ENCODE measurements around the gene LYVE1.
"Not testable (repeated sequence)": the region's sequence is repeated elsewhere in the genome, so short reads cannot be mapped to it uniquely, and the experiment has no call there.

LYVE1 gene, protein sequence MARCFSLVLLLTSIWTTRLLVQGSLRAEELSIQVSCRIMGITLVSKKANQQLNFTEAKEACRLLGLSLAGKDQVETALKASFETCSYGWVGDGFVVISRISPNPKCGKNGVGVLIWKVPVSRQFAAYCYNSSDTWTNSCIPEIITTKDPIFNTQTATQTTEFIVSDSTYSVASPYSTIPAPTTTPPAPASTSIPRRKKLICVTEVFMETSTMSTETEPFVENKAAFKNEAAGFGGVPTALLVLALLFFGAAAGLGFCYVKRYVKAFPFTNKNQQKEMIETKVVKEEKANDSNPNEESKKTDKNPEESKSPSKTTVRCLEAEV

DNA sequence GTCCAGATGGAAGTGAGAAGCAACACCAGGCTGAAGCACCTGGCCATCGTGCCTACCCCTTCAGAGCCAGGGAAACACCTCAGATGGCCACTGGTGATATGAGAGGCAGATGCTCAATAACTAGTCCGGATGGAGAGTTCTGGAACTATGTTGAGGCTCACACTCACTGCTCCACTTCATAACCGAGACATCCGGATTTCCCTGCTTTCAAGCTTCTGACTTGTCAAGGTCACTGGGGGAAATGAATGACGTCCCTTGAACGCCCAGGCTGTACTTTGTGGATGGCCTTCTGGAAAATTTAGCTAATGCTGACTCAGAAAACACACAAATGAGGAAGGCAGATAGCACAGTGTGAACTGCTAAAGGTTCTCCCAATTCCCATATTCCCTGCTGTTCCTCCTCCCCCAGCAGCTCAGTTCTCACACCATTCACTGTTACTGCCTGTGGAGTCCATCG, at the start of gene LYVE1:
LYVE1 (minus strand) TSS at position 180 of the 456 bp plus-strand sequence; CDS start at position 47, 133 bp downstream.
- DNase-seq = no peak

DNA sequence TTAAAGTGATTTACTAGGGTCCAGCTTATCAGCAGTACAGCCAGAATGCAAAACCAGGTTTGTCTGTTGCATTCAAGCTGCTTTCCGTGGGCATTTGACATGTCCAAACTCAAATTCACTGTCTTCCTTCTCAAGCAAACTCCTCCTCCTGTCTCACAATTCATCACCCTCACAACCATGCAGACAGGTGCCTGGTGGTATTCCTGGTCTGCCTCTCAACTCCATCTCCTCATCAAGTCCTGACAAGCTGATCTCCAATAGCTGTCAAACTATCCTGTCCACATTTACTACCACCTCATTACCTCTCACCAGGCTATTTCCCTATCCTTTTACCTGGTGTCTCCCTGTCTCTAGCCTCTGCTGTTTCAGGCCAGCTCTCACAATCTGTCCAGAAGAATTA, 49.1 kb upstream of the LYVE1 start:
- DNase-seq = no peak

DNA sequence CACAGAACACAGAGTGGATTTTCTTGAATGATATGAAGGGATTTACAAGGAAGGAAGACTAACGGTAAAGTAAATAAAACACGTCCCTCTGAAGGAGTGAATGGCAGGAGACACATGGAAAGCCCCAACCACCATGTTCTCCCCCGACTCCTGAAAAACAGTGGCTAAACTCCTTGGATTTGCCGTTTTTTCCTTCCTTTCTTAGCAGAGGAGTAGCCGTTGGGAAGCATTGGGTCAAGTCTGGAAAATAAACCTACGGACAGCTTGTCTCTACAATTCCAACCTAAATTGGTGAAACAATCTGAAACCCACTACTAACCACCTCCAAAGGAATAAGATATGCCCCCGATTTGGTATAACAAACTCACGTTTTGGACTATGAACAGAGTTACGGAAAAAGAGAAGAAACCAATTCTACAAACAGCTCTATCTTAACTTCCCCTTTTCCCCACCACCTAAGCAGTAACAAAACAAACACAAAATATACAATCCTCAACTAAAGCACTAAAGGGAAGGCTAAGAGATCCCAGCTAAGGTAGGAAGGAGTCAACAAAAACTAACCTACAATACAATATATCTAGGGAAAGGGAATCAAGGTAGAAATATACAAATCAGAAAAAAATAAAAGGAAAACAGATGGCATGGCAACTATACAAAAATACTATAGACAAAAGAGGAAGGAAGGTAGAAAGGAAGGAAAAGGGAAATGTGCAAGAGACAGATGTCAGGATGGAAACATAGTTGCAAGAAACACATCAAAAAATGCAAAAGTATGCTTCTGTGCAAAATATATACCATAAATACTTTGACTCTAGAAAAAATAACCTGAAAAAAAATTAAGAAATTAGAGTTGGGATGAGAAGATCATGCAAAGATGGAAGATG, 43.8 kb upstream of the LYVE1 start:
- DNase-seq = no peak

DNA sequence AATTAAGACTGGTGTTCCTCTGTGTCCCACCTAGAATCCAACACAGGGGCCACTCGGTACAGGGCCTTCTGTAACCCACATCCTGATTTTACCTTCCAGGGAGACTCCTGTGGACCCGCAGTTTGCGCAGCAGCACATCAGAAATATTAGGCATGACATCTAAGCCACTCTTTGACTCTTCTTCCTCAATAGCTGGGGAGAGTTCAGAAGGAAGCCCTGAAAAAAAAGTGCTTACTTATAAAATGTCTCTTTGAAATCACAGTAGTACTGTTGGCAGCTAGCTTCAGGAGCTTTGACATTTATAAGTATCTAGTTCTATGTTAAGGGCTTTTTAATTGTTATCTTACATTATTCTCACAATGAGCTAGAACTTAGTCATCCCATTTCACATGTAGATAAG, 41.2 kb upstream of the LYVE1 start:
- no peak for DNase-seq

DNA sequence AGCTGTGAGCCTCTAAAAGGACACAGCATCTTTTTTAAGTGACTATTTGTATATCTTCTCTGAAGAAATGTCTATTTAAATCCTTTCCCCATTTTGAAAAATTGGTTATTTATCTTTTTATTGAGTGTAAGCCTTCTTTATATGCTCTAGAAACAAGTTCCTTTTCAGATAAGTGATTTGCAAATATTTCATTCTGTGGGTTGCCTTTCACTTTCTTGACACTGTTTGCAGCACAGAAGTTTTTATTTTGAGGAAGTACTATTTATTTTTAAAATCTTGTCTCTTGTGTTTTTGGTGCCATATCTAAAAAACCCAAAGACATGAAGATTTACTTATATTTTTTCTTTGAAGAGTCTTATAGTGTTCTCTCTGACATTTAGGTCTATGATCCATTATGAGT, 40.1 kb upstream of the LYVE1 start:
- DNase-seq = no peak

DNA sequence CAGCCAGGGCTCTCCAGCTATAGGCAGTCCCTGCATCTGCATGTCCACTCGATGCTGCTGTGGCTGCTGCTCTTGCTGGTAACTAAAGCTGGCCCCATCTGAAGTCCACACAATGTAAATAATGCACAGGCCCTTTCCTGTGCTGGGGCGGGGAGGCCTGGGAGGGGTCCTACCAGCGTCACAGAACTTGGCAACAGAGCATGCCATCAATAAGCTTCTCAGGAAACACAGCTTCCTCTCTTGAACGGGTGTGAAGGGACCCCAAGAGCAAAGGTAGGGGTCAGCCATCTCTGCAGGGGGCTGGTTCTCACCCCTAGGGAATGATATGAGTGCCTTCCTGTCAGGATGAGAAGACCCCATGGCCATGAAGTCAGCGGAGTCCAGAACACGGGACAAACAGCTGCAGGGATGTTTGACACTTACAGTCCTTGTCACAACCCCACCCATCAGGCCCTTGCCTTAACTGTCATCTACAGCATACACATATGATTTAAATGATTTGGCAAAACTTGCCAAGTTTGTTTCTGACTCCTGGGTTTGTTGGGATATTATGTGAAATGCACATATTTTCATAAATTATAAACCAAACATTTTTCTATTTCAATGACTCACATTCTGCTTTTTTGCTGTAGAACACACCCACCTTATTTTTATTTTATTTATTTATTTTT, 39.1 kb upstream of the LYVE1 start:
- no peak for DNase-seq

DNA sequence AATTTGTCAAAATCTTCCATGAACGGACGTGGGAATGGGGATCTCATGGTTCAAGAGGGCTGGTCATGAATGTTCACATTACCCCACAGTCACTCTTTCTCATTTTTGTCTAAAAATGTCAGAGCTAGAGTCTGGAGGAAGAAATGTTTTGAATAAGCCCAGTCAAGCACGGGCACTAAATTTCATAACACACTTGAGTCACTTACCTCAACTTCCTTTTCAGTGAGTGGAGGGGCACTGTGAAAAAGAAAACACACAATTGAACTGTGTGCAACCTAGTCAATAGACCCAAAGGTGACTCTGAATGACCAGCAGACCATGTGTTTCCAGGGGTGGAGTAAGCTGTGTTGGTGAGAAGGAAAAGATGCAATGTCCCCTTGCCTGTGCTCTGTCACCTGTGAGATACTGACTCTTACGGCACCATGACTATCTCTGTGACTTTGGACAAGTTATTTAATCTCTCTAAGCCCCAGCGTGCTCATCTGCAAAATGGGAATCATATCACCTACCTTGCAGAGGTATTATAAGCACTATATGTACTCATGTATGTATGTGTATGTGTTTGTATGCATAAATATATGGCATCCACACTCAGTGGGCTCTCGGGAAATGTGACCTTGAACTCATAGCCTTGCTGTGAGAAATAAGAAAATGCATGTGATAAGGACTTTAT, 38.2 kb upstream of the LYVE1 start:
- no peak for DNase-seq

DNA sequence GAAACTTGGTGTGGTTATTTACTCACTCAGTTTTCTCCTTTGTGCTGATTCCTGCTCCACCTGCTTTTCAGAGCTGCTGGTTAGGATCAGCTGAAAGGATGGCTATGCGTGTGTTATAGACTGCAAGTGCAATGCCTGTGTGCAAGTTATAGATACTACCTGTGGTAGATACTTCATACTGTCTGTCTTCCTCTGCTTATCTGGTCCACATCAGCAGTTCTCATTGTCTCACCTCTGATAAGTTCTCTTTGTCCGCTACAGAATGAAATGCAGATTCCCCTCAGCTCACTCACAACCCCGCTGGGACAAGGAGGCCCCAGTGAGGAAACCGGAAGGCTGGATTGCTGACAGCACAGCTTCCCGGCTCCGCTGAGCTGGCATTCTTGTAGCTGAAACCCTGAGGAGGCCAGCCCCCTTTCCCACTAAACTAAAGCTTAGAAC, 37.5 kb upstream of the LYVE1 start:
- no peak for DNase-seq

DNA sequence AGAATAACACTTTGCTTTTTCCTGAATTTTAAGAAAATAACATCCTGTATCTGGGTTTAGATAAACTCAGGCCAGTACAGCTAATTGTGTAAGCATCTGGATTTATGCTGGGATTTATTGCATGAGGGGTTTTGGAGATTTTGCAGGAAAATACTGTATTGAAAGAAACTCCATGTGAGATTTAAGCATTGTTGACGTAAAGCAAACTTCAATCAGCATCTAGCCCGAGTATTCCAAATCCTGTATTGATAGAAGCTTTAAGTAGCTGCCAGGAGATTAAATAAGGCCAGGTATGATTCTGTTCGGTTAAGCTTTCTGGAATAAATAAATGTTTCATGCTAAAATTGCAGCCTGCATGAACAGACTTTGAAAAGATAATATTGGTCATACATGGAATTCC, 36.3 kb upstream of the LYVE1 start:
- no peak for DNase-seq

DNA sequence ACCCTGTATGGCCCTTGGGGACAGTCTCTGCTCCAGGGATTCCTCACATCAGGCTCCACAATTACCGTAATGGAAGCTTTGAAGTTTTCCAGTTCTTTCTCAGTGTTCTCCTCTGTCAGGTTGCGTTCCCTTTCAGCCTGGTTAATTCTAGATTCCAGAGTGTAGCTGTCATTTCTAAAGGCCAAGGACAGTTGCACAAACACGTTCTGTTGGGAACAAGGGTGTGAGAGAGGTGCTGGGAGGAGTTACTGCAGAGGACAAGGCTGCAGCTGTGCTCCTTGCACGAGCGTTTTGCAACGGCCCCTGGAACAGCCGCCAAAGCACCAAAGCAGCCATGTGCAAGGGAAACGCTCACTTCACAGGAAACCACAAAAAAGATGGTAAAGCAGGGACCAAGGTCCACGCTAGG, 35.9 kb upstream of the LYVE1 start:
- no peak for DNase-seq

DNA sequence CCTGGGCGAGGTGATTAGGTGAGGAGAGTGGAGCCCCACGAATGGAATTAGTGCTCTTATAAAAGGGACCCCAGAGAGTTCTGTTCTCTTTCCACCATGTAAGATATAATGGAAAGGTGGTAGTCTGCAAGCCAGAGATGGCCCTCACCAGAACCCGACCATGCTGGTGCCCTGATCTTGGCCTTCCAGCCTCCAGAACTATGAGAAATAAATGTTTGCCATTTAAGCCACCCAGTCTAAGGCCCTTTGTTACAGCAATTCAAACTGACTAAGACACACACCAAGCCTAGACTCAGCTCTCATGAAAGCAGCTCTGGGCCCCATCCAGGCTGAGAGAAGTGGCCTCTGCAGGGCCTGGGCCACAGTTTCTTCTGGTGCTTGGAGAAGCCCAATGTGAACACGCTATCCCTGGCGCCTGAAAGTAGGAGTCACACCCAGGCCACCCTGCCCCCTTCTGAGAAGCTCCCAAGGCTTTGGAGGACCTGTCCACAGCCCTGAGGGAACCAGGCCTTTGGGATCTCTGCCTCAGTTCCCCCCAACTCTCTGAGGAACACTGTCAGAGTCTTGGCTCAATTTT, 35.3 kb upstream of the LYVE1 start:
- DNase-seq = no peak

DNA sequence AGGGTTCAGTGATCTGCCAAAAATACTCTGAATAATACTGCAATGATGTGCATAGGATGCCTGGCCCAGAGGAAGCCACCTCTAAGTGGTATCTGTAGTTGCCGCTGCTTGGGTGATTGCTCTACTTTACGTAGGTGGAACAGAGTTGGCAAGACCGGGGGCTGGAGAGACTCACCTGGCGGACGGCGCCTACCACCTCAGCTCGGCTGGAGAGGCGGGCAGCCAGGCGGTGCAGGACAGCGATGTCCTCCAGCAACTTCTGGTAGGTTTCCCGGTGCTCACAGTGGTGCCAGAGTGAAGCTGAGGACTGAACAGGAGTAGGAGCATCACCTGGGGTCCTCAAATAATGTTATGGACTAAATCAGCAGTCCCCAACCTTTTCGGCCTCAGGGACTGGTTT, 34.5 kb upstream of the LYVE1 start:
- DNase-seq = no peak

DNA sequence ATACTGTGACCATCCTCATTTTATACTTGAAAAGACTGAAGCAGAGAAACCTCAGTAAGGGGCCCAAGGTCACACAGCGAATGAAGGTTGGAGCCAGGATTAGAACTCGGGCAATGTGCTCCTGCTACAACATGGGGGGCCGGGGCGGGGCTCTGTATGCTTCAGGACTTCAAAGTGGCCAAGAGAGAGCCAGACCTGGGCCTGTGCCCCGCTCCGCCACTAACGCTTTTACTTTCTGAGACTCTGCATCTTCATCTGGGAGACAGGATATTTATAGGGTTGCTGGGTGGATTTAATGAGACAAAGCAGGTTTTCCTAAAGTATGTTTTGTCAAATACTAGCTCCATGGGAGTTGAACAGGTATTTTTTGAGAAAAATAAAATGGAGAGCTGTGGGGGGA, 33.9 kb upstream of the LYVE1 start:
- DNase-seq = no peak

DNA sequence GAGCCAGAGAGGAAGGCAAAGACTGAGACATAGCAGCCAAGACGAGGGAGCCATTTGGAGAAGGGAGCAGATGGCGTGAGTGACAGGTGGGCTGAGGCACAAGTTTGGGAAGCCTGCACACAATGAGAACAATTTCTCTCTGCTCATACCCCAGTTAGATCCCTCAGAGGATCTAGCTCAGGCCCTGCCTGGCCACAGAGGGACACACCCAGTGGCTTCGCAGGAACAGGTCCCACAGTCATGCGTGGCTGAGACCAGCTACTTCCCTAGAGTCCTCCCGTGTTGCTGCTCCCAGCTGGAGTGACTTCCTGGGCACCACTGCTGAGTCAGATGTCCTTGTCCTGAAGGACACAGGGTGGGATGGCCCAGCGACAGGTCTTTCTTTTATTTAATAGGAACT, 33.4 kb upstream of the LYVE1 start:
- no peak for DNase-seq

DNA sequence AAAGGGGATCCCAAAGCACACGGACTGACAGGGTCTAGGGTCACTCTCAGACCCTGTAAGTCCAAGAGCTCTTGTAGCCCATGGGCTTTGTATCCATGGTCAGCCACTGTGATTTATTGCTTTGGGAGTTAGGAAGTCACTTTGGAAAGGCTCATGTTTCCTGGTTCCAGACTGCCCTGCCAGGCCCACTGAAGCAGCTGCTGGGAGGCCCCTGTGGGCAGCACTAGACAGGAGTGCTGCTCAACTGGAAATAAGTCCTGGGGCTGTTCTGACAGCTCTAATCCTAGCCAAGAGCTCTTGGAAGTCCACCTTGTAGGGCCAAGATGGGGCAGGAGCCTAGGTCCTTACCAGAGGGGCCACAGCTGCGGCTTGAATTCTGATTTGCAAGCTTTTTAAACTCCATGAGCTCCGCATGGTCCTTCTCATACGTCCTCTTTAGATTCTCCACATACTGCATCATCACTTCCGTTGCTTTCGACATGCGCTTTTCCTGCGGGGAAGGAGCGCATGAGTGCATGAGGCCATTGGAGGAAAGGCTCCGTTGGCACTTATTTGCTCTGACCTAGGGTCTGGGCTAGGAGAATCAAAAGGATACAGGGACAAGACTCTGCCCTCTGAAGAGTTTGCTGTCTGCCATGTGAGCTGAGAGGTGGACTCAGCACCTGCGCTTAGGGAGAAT, 32.2 kb upstream of the LYVE1 start:
- no peak for DNase-seq

DNA sequence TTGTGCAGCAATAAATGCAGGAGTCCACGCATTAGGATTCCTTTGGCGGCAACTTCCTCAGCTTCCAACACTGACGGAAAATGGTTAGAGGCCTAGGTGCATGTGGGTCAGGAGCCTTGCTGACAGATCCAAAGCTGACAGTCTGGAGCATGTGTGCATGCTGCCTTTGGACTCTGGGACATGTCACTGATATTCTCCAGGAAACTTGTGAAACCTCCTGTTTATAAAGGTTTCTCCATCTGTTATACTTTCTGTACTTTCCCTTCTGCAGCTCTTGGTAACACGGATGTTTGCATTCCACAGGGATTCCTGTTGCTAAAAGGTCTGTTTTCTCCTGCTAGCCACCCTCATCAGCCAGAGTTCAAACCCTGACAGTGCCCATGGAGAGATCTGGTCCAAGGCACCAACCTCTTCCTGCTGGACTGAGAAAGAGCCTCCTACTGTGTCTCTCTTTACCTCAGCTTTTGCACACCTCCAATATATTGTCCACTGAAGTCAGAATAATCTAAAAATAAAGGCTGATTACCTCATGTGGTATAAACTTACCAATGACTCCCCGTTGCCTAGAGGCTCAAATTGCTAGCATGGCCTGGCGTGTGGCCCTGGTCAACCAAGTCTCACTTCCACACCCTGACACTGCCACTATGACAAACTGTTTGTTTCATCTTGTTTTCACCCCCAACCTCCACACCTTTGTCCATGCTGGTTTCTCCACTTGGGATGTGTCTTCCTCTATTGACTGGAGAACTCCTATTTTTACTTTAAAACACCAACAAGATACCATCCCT, 31.1 kb upstream of the LYVE1 start:
- DNase-seq = no peak

DNA sequence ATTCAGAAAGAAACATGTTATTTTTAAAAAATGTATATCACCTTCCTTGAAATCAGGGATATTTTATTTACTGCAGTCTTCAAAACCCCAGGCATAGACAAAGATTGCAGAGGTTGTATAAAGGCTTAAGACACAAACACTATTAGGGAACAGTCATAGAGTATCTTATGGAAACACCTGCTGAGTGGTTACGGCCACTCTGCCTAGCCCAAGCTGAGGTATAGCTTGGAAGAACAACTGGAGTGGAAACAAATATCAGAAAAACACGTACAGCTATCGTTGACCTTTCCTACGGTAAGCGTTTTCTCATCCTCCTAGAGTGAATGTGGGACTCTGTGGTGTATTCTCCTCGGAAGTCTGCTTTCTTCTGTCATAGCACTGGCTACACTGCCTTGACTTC, 30.4 kb upstream of the LYVE1 start:
- no peak for DNase-seq

DNA sequence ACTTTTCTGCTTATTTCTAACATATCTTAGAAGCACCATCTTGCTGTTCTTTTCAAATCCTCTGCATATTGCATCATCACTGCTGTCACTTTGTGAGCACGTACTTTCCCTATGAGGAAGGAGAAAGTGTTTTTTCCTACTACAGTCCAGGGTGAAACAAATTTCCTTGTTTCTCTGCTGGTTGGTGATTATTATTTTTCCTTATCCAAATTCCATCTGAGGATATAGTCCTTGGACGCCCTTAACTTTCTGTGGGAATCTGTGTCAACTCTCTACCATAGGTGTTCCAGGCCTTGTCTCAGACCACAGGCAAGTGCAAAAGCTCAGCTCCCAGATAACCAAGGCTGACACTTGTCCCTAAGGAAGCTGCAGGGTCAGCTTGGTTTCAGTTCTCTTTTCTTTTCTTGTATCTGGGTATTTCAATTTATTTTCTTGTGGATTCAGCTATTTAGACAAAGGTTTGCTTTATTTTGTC, 29.4 kb upstream of the LYVE1 start:
- no peak for DNase-seq

DNA sequence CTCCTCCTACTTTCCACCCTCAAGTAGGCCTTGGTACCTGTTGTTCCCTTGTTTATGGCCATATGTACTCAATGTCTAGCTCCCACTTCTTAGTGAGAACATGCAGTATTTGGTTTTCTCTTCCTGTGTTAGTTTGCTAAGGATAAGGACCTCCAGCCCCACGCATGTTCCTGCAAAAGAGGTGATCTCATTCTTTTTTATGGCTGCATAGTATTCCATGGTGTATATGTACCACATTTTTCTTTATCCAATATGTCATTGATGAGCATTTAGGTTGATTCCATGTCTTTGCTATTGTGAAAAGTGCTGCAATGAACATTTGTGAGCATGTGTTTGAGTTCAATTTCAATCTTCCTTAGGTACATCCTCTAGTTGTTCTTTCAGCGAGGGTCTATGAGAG, 27.4 kb upstream of the LYVE1 start:
- DNase-seq = not testable (repeated sequence)

DNA sequence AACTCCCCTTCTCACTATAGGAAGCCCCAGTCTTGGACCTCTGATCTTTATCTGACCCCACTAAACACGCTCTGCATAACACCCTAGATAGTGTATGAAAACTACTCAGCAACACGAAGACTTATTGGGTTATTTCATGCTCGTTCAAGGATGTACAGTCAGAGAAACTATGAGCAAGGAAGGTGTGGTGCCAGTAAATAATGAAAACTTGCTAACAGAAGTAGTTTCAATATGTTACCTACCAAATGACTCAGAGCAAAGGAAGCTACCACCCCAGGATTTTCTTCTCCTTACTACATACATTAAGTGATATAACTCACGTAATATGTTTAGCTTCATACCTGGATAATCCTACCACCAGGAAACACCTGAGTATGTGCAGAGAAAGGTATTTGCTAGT, 25.9 kb upstream of the LYVE1 start:
- DNase-seq = no peak

DNA sequence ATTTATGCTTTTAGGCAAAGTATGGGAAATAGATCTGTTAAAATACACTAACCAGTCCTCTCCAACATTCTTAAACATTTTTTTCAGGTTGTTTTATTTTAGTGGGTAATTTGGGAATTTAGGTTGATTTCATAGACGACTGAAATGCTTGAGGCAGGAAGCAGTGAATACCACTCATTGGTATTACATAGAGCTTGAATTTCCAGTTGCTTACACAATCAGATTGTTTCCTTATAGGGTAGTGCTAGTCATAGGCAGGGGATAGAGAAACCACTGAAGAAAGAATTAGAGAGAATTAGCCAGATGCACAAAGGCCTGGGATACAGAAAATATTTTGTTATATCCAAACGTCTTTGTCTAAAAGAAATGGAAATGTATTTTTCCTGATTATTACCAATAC, 23.9 kb upstream of the LYVE1 start:
- DNase-seq = no peak

Measured in DMS 273 treated with DMSO at 0.1 percent for 48 hours (cell line).